RKO (cell line): ENCODE data around the gene ZNF493.
A peak's percentile ranks its signal among the peaks of the same experiment; 100 is the strongest.

Source experiments
- DNase-seq: peaks from one replicate; pipeline ENCODE4 v3.0.0-alpha.2; 2016; ENCODE audit warnings: low spot score

Gene ZNF493

DNA sequence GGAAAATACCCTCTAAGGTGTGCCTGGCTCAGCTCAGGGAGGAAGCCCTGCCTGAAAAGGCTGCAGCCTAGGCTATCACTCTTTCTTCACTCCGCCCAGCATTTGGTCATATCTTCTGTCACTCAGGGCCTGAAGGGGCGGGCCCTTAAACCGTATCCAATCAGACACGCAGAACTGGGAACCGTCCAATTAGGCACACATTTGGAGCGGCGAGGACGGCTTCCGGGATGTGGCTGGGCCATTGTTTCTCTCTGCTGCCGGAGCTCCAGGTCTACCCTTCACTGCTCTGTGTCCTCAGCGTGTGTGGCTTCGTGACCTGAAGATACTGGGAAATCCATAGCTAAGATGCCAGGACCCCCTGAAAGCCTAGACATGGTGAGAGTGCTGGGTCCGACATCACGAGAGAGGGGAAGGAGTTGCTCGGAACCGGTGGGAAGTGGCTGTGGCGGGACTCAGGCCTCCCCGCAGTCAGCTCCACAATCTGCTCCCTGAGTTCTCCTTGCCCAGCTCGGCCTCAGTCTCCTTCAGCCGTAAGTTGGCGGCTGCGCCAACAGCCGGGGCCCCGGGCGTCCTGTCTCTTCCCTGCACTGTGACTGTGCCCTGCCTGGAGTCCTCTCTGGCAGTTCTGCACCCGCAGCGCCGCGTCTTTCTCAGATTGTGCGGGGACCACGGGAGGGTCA is at the start of gene ZNF493:
Gene ZNF493, plus strand, starts transcription at position 241 of the 680 bp plus-strand sequence. Its CDS starts 105 bp downstream, at position 346.
- DNase-seq = peak; percentile 97

GRCh38 chr19:21352830-21353229 is 44.1 kb upstream of the ZNF493 start:
- DNase-seq = no peak

- DNase-seq = peak; percentile 96
Observed at GRCh38 chr19:21358768-21359451, 38.0 kb upstream of the ZNF493 start, which contains the start of gene ZNF738. TSS of gene ZNF738 (plus strand) at chr19:21359000. CDS start at chr19:21359141, 141 bp downstream.

DNA sequence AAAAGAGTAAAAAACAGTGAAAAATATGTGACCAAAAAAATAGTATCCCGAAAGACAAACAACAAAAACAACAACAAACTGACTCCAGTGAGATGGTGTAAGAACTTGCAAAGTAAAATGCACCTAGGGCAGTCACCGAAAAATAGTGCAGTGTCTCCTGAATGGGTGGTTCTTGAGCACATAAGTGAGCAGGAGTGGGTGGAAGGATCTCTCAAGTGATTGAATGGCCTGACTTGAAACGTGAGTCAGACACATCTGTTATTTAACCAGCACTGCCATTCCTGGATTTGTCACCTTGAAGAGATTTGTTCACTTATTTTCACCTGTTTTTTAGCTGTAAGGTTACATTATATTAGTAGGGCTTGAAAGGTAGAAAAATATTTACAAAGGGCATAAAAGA is 34.6 kb upstream of the ZNF493 start:
- peak; percentile 67 for DNase-seq

GRCh38 chr19:21383980-21384582 is 12.9 kb upstream of the ZNF493 start:
- no peak for DNase-seq

DNA sequence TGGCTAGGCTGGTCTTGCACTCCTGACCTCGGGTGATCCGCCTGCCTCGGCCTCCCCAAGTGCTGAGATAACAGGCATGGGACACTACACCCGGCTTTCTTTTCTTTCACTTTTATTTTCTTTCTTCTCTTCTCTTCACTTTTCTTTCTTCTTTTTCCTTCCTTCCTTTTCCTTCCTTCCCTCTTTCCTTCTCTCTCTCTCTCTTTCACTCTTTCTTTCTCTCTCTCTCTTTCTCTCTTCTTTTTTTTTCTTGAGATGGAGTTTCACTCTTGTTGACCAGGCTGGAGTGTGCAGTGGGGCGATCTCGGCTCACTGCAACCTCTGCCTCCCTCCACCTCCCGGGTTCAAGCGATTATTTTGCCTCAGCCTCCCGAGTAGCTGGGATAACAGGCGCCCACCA is 812 bp upstream of the ZNF493 start:
- no peak for DNase-seq

DNA sequence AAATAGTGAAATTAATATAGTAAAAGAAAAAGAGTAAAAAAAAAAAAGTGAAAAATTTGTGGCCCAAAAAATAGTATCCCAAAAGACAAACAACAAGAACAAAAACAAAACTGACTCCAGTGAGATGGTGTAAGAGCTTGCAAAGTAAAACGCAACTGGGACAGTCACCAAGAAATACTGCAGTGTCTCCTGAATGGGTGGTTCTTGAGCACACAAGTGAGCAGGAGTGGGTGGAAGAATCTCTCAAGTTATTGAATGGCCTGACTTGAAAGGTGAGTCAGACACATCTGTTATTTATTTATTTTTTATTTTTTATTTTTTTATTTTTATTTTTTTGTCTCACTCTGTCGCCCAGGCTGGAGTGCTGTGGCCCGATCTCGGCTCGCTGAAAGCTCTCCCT is 1.9 kb downstream of the ZNF493 start:
- peak; percentile 59 for DNase-seq

DNA sequence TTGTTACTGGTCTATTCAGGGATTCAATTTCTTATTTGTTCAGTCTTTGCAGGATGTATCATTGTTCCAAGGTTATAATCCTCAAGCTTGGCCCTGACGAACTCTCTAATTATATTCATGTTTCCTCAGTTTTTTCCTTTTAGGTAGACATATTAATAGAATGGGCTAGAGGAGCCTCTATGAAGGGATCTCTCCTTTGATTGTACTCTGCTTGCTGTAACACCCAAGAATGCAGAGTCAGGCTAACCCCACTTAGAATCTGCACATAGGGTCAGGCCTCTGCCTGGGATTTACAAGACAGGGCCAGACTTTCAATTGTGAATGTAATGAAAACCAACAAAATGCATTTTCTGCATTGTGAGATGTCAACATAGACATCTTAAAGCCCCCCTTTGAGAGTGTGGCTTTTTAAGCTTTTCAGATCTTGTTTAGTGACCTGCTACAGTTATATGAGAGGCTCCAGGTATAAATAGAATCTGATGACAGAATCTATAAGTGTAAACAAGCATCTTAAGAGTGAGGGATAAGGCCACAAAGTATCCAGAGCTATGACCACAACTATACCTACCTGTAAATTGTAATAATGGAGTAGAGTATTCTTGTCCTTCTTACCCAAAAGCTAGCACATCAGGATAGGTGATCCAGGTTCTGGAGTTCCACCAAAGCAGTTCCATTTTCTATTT is 5.5 kb downstream of the ZNF493 start:
- no peak for DNase-seq

- DNase-seq = no peak
Observed at GRCh38 chr19:21410166-21410565, 13.2 kb downstream of the ZNF493 start.

GRCh38 chr19:21422244-21422643 is 25.3 kb downstream of the ZNF493 start:
- DNase-seq = no peak

DNA sequence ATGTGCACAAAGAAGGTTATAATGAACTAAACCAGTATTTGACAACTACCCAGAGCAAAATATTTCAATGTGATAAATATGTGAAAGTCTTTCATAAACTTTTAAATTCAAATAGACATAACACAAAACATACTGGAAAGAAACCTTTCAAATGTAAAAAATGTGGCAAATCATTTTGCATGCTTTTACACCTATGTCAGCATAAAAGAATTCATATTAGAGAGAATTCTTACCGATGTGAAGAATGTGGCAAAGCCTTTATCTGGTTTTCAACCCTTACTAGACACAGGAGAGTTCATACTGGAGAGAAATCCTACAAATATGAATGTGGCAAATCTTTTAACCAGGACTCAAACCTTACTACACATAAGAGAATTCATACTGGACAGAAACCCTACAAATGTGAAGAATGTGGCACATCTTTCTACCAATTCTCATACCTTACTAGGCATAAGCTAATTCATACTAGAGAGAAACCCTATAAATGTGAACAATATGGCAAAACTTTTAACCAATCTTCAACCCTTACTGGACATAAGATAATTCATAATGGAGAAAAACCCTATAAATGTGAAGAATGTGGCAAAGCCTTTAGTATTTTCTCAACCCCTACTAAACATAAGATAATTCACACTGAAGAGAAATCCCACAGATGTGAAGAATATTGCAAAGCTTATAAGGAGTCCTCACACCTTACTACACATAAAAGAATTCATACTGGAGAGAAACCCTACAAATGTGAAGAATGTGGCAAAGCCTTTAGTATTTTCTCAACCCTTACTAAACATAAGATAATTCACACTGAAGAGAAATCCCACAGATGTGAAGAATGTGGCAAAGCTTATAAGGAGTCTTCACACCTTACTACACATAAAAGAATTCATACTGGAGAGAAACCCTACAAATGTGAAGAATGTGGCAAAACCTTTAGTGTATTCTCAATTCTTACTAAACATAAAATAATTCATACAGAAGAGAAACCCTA is 26.4 kb downstream of the ZNF493 start:
- DNase-seq = no peak

GRCh38 chr19:21430675-21431074 is 33.7 kb downstream of the ZNF493 start:
- DNase-seq = peak; percentile 35

GRCh38 chr19:21432590-21432989 is 35.7 kb downstream of the ZNF493 start:
- DNase-seq = no peak

- no peak for DNase-seq
Observed at GRCh38 chr19:21434516-21434915, 37.6 kb downstream of the ZNF493 start.

DNA sequence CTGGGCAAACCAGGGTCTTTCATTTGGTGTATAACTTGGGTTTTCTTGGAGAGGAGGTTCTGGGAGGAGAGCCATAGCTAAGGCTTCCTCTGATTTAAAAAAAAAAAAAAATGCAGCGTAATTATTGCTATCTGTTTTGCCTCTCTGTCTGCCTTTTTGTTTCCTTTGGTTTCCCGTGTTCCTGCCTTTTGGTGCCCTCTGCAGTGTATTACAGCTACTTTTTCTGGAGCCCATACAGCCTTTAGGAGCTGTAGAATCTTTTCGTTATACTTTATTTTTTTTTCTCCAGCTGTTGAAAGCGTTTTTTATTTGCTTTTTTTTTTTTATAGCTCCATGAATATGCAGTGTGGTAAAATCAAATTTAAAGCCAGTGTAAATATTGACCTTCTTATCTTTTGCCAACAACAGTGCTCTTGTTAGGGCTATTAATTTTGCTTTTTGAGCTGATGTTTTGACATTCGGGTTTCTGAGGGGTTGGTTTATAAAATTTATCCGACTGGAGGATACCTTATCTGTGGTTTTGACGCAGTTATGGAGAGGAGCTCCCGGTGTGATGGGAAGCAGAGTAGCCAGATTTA is 38.1 kb downstream of the ZNF493 start:
- DNase-seq = no peak

- no peak for DNase-seq
Observed at GRCh38 chr19:21439201-21439751, 42.3 kb downstream of the ZNF493 start.

- no peak for DNase-seq
Observed at GRCh38 chr19:21440321-21440720, 43.4 kb downstream of the ZNF493 start.

DNA sequence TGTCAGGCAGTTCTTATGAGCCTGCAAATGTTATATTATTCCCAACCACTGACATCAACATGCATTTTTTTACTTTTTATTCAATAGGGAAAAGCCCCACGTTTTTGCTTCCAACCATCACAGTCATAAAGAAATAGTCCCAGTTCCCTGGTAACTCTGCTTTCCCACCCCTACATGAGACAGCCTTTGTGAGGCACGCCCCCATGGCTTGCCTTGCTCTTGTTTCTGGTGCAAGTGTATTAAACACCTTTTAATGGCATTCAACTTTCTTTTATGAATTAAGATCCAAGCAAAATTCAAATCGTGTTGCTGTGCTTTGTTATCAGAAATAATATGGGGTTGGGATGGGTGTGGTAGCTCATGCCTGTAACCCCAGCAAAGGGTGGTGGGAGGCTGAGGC is 54.3 kb downstream of the ZNF493 start:
- DNase-seq = no peak

DNA sequence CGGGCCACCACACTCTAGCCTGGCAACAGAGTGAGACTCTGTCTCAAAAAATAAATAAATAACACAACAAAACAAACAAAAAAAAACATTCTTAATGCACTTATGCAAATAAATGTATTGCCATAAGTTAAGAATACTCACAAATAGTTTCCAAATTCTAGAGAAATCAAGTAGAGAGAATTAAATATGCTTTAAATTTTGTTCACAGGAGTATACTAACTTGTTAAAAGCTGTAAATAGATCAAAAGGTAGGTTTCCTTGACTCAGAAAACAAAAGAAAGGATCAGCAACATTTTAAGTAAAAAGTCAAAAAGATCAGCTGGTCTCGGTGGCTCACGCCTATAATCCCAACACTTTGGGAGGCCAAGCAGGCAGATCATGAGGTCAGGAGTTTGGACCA is 58.0 kb downstream of the ZNF493 start:
- no peak for DNase-seq

- DNase-seq = no peak
Observed at GRCh38 chr19:21460686-21461085, 63.8 kb downstream of the ZNF493 start.

DNA sequence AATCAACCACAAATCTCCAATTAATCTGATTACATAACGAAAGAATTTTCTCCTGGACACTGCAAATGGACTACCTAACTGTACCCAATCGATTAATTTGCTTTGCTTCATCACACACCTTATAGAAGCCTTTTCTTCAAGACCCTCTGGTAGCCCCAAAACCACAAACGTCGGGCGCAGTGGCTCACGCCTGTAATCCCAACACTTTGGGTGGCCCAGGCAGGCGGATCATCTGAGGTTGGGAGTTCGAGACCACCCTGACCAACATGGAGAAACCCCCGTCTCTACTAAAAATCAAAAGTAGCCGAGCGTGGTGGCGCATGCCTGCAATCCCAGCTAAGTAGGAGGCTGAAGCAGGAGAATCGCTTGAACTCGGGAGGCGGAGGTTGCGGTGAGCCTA is 65.6 kb downstream of the ZNF493 start:
- DNase-seq = no peak
